Keratinocyte (primary cell): ENCODE results near the gene P2RX2. TPM values are rescaled to one million over a fixed set of nuclear protein-coding genes. Genes with fewer than 3 reads are reported as not detected.

Source experiments
- DNase-seq: peaks from one replicate; pipeline ENCODE4 v3.0.0-alpha.2; 2011; ENCODE audit warnings: low read depth, missing footprints, low spot score
- FAIRE-seq: peaks from 2 replicates; lab custom pipeline; 2011; peaks lifted over from hg19 to GRCh38; lab: Jason Lieb, UNC
- H2AFZ ChIP-seq: 2 replicates; pipeline ENCODE4 v1.6.0; 2012; ENCODE audit warnings: low read length, control low read depth, inconsistent platforms; ENCODE audit not compliant: control insufficient read depth
- H3K27ac ChIP-seq: 2 replicates; pipeline ENCODE4 v1.5.1; 2011; ENCODE audit warnings: low read length; ENCODE audit not compliant: control insufficient read depth, insufficient read depth
- H3K27me3 ChIP-seq: 3 replicates; pipeline ENCODE4 v1.6.0; 2011; ENCODE audit warnings: low read length; ENCODE audit not compliant: control insufficient read depth, insufficient read depth; ENCODE audit errors: extremely low read depth
- H3K36me3 ChIP-seq, 2 experiments: 2 replicates in 1 of 2; 3 replicates in 1 of 2; pipeline ENCODE4 v1.5.1; 2011; ENCODE audit warnings: low read length in 2 of 2, mild to moderate bottlenecking in 1 of 2; ENCODE audit not compliant: control insufficient read depth in 2 of 2, insufficient read depth in 2 of 2; ENCODE audit errors: extremely low read depth in 1 of 2
- H3K4me1 ChIP-seq: 3 replicates; pipeline ENCODE4 v1.5.1; 2011; ENCODE audit warnings: low read length; ENCODE audit not compliant: control insufficient read depth, insufficient read depth; ENCODE audit errors: extremely low read depth
- H3K4me2 ChIP-seq: 3 replicates; pipeline ENCODE4 v1.6.0; 2011; ENCODE audit warnings: low read depth, low read length; ENCODE audit not compliant: control insufficient read depth, insufficient read depth; ENCODE audit errors: extremely low read depth
- H3K4me3 ChIP-seq, 3 experiments: fragments of 200-600 bp in 1 of 3; sonication (generic) in 1 of 3; 2 replicates in 2 of 3; 3 replicates in 1 of 3; pipeline ENCODE4 v1.5.1; 2011 to 2016; ENCODE audit warnings: low read length in 3 of 3, mild to moderate bottlenecking in 3 of 3, control low read depth in 2 of 3, inconsistent platforms in 1 of 3, low read depth in 1 of 3, mixed read lengths in 1 of 3, mixed run types in 1 of 3, moderate library complexity in 1 of 3; ENCODE audit not compliant: control insufficient read depth in 2 of 3, insufficient read depth in 2 of 3; ENCODE audit errors: extremely low read depth in 1 of 3
- H3K79me2 ChIP-seq: 2 replicates; pipeline ENCODE4 v1.6.0; 2012; ENCODE audit warnings: low read length; ENCODE audit not compliant: control insufficient read depth, insufficient read depth
- H3K9ac ChIP-seq: 3 replicates; pipeline ENCODE4 v1.6.0; 2011; ENCODE audit warnings: low read length; ENCODE audit not compliant: control insufficient read depth, insufficient read depth; ENCODE audit errors: extremely low read depth
- H3K9me1 ChIP-seq: 3 replicates; pipeline ENCODE4 v1.6.0; 2011; ENCODE audit warnings: low read length; ENCODE audit not compliant: control insufficient read depth, insufficient read depth; ENCODE audit errors: extremely low read depth
- H3K9me3 ChIP-seq: 2 replicates; pipeline ENCODE4 v1.5.1; 2012; ENCODE audit warnings: low read depth, low read length; ENCODE audit not compliant: control insufficient read depth
- H4K20me1 ChIP-seq: 3 replicates; pipeline ENCODE4 v1.6.0; 2011; ENCODE audit warnings: low read length; ENCODE audit not compliant: control insufficient read depth, insufficient read depth; ENCODE audit errors: extremely low read depth
- CTCF ChIP-seq, 3 experiments: IDR thresholded peaks in 1 of 3; conservative IDR thresholded peaks in 1 of 3; optimal IDR thresholded peaks in 1 of 3; 2 replicates in 2 of 3; 3 replicates in 1 of 3; pipeline versions ENCODE3 to v1.5.1; 2011; ENCODE audit warnings: low read length in 3 of 3, mild to moderate bottlenecking in 3 of 3, moderate library complexity in 2 of 3, control low read depth in 1 of 3, inconsistent platforms in 1 of 3; ENCODE audit not compliant: insufficient read depth in 2 of 3; ENCODE audit errors: extremely low read depth in 1 of 3
- EZH2 ChIP-seq: IDR thresholded peaks from one replicate; pipeline ENCODE4 v1.6.1; 2012; ENCODE audit warnings: inconsistent platforms, mild to moderate bottlenecking, low read length, moderate library complexity
- dilution Hi-C: fragments of 300-500 bp; cut with MboI; formaldehyde crosslinking; loops from one replicate; pipeline ENCODE4 v1.7.0; 2020; ENCODE audit warnings: low sequenced_read_pairs; ENCODE audit not compliant: extremely low pct_ligation_motif_present
- polyA plus RNA-seq, 5 experiments: library from polyadenylated mRNA; depleted of rRNA in 3 of 5; stranded (reverse) in 3 of 5; stranded (forward) in 1 of 5; unstranded in 1 of 5; fragments of >200 nt; gene quantifications; 1 replicate in 1 of 5; 2 replicates in 3 of 5; 3 replicates in 1 of 5; pipeline versions ENCODE4 v1.2.1 to v1.2.3, GENCODE V29; 2011 to 2012; ENCODE audit warnings: missing spikeins in 2 of 5, low read depth in 1 of 5, low replicate concordance in 1 of 5

Gene P2RX2
- polyA plus RNA-seq, 1 donor (not counting 4 experiments of a cell fraction or from before 2014, with no cell fraction given) = not detected

DNA sequence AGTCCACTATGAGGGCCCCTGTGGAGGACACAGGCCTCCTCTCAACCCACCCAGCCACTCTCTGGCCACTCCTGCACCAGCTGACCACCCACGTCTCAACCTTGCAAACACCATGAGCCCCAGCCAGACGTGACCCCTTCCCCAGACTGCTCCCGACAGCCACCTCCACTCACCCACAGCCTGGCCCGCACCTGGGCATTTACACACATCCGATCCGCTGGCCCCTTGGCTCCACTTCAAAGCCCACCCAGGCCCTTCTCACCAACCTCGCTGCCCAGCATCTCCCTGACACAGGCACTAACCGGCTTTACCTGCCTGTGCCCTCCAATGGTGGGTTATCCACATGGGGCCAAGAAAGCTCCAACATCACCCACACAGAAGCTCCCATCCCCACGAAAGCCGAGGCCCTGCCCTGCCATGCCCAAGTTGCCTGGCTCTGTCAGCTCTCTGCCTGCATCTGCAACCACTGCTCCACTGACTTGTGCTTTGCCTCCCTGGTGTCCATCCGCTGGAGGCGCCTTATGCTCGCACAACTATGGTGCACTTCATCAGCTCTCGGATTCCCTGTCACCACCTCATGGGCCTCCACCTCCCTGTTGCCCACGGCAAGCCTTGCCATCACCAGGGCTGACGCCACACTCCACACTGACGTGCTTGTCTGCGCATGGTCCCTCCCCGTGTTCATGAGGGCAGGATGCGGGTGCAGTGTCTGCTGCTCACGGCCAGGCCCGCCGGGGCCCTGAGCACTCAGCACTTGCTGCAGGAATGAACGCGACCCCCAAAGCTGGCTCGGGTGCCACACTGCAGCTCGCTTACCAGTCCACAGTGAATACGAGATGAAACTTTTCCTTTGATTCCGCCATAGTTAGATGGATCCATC lies 16.7 kb downstream of the P2RX2 start:
- H4K20me1 ChIP-seq = peaks cover 2% of the 10 kb centered on the region
- no peak overlapping the region for H3K27ac ChIP-seq
- TF ChIP-seq CTCF (optimal IDR thresholded peaks at IDR 0.05 in 1 of 3, IDR thresholded peaks at IDR 0.05 in 1 of 3, conservative IDR thresholded peaks at IDR 0.05 in 1 of 3; ENCODE audit: extremely low read depth in 1 of 3, insufficient read depth in 2 of 3, low read length in 3 of 3) = no peak
- no peak for TF ChIP-seq EZH2
- H3K79me2 ChIP-seq = no peaks in the 10 kb centered on the region
- no peaks in the 10 kb centered on the region for H3K27me3 ChIP-seq
- H2AFZ ChIP-seq = no peak overlapping the region
- no peak overlapping the region for H3K4me3 ChIP-seq
- H3K4me2 ChIP-seq = no peak overlapping the region
- no peaks in the 10 kb centered on the region for H3K4me1 ChIP-seq
- DNase-seq (no peak), FAIRE-seq (no peak)
- peaks cover 13 to 46% of the 10 kb centered on the region in 2 experiments for H3K36me3 ChIP-seq
- no peak overlapping the region for H3K9ac ChIP-seq
- H3K9me1 ChIP-seq = no peaks in the 10 kb centered on the region
- dilution Hi-C loops = no loop called here
- H3K9me3 ChIP-seq = no peaks in the 10 kb centered on the region

GRCh38 chr12:132637811-132638210 lies 19.2 kb downstream of the P2RX2 start:
- Histone ChIP-seq H3K79me2 (no peaks in the 10 kb centered on the region), H3K4me1 (no peaks in the 10 kb centered on the region), H4K20me1 (peaks cover 4% of the 10 kb centered on the region), H3K4me2 (no peak overlapping the region), H3K27ac (no peak overlapping the region), H3K9me3 (no peaks in the 10 kb centered on the region), H3K36me3 (peaks cover 21 to 31% of the 10 kb centered on the region in 2 experiments), H3K9ac (no peak overlapping the region), H3K4me3 (no peak overlapping the region), H3K27me3 (no peaks in the 10 kb centered on the region), H3K9me1 (no peaks in the 10 kb centered on the region), H2AFZ (no peak overlapping the region)
- FAIRE-seq (no peak), DNase-seq (no peak)
- TF ChIP-seq EZH2 (no peak), CTCF (optimal IDR thresholded peaks at IDR 0.05 in 1 of 3, IDR thresholded peaks at IDR 0.05 in 1 of 3, conservative IDR thresholded peaks at IDR 0.05 in 1 of 3; ENCODE audit: extremely low read depth in 1 of 3, insufficient read depth in 2 of 3, low read length in 3 of 3) (no peak)
- dilution Hi-C loops = no loop called here
